Activated CD4-positive, alpha-beta T cell treated with anti-CD3 and anti-CD28 coated beads for 24 hours (primary cell): ENCODE results near the gene NAA35.
"Not testable (repeated sequence)": the region's sequence is repeated elsewhere in the genome, so short reads cannot be mapped to it uniquely, and the experiment has no call there.

Experiments
- DNase-seq, 2 donors: peaks; one replicate each; pipeline ENCODE4 v3.0.0-alpha.2; 2020; ENCODE audit warnings: low read depth in 2 of 2

The NAA35 gene

GRCh38 chr9:86034863-86035734, 94.2 kb downstream of the NAA35 start:
- DNase-seq, result peak in 1 of 2 donors; percentile 6

- no peak for DNase-seq
These were observed 95.0 kb downstream of the NAA35 start for GRCh38 chr9:86035827-86036440.

- DNase-seq, result no peak
These were observed 95.6 kb downstream of the NAA35 start for GRCh38 chr9:86036555-86036954.

GRCh38 chr9:86039991-86040860, 99.3 kb downstream of the NAA35 start:
- no peak for DNase-seq

GRCh38 chr9:86040861-86041155, 99.9 kb downstream of the NAA35 start:
- DNase-seq, result no peak

- DNase-seq, result no peak
These were observed 100.4 kb downstream of the NAA35 start for GRCh38 chr9:86041311-86041741.

GRCh38 chr9:86042199-86042978, 101.4 kb downstream of the NAA35 start:
- no peak for DNase-seq

- no peak for DNase-seq
These were observed 102.6 kb downstream of the NAA35 start for GRCh38 chr9:86043586-86043985.

- DNase-seq, result no peak
These were observed 103.1 kb downstream of the NAA35 start for GRCh38 chr9:86043999-86044398.

GRCh38 chr9:86045654-86046053, 104.7 kb downstream of the NAA35 start:
- DNase-seq, result no peak

- no peak for DNase-seq
These were observed 105.2 kb downstream of the NAA35 start for GRCh38 chr9:86046071-86046636.

GRCh38 chr9:86046930-86047341, 106.0 kb downstream of the NAA35 start:
- no peak for DNase-seq

- no peak for DNase-seq
These were observed 106.4 kb downstream of the NAA35 start for GRCh38 chr9:86047361-86047760.

- not testable (repeated sequence) for DNase-seq
These were observed 107.2 kb downstream of the NAA35 start for GRCh38 chr9:86048018-86048742.

GRCh38 chr9:86052556-86053468, 111.9 kb downstream of the NAA35 start:
- no peak for DNase-seq

GRCh38 chr9:86054695-86055094, 113.7 kb downstream of the NAA35 start:
- no peak for DNase-seq

GRCh38 chr9:86057491-86057890, 116.5 kb downstream of the NAA35 start:
- DNase-seq, result no peak

- DNase-seq, result no peak
These were observed 121.2 kb downstream of the NAA35 start for GRCh38 chr9:86061972-86062739.
